Ishikawa (cell line): ENCODE measurements around the gene DPP8.

Experiments
- CEBPB ChIP-seq: IDR thresholded peaks from 2 replicates; pipeline ENCODE4 v1.6.1; 2012
- CREB1 ChIP-seq: IDR thresholded peaks from 2 replicates; pipeline ENCODE4 v1.6.1; 2012; ENCODE audit warnings: low read depth
- EGR1 ChIP-seq: IDR thresholded peaks from 2 replicates; pipeline ENCODE4 v1.6.1; 2012
- EP300 ChIP-seq: IDR thresholded peaks from 2 replicates; pipeline ENCODE4 v1.6.1; 2012; ENCODE audit warnings: borderline replicate concordance
- FOXM1 ChIP-seq: IDR thresholded peaks from 2 replicates; pipeline ENCODE4 v1.6.1; 2012; ENCODE audit warnings: low read depth, borderline replicate concordance
- MAX ChIP-seq: IDR thresholded peaks from 2 replicates; pipeline ENCODE4 v1.6.1; 2012
- NFIC ChIP-seq: IDR thresholded peaks from 2 replicates; pipeline ENCODE4 v1.6.1; 2012
- RAD21 ChIP-seq: IDR thresholded peaks from 2 replicates; pipeline ENCODE4 v1.6.1; 2012; ENCODE audit warnings: low read depth
- REST ChIP-seq: IDR thresholded peaks from 2 replicates; pipeline ENCODE4 v1.6.1; 2012; ENCODE audit warnings: low read depth, mild to moderate bottlenecking
- TAF1 ChIP-seq: IDR thresholded peaks from 2 replicates; pipeline ENCODE4 v1.6.1; 2012; ENCODE audit warnings: low read depth, mild to moderate bottlenecking
- TCF12 ChIP-seq: IDR thresholded peaks from 2 replicates; pipeline ENCODE4 v1.6.1; 2012; ENCODE audit warnings: low read depth
- TEAD4 ChIP-seq: IDR thresholded peaks from 2 replicates; pipeline ENCODE4 v1.6.1; 2012
- USF1 ChIP-seq: IDR thresholded peaks from 2 replicates; pipeline ENCODE4 v1.6.1; 2012
- YY1 ChIP-seq: IDR thresholded peaks from 2 replicates; pipeline ENCODE4 v1.6.1; 2012; ENCODE audit warnings: low read depth
- ZBTB7A ChIP-seq: IDR thresholded peaks from 2 replicates; pipeline ENCODE4 v1.6.1; 2012; ENCODE audit warnings: low read depth

Gene DPP8

GRCh38 chr15:65450556-65450955 lies 66.9 kb downstream of the DPP8 start:
- TF ChIP-seq MAX: no peak
- no peak for TF ChIP-seq ZBTB7A
- no peak for TF ChIP-seq CEBPB
- TF ChIP-seq EP300: no peak
- no peak for TF ChIP-seq EGR1
- TF ChIP-seq USF1: no peak
- TF ChIP-seq CREB1: no peak
- no peak for TF ChIP-seq TAF1
- no peak for TF ChIP-seq FOXM1
- TF ChIP-seq REST: no peak
- TF ChIP-seq NFIC: no peak
- no peak for TF ChIP-seq RAD21
- TF ChIP-seq YY1: no peak
- TF ChIP-seq TCF12: no peak
- no peak for TF ChIP-seq TEAD4

GRCh38 chr15:65447145-65447544 lies 70.3 kb downstream of the DPP8 start:
- TF ChIP-seq YY1 (no peak), TEAD4 (no peak), EP300 (no peak), USF1 (no peak), CEBPB (no peak), ZBTB7A (no peak), RAD21 (no peak), NFIC (no peak), CREB1 (no peak), TAF1 (no peak), EGR1 (no peak), MAX (no peak), REST (no peak), FOXM1 (no peak), TCF12 (no peak)

- no peak for TF ChIP-seq CREB1
- TF ChIP-seq EGR1: no peak
- TF ChIP-seq RAD21: no peak
- TF ChIP-seq NFIC: no peak
- TF ChIP-seq EP300: no peak
These were observed 83.3 kb downstream of the DPP8 start for GRCh38 chr15:65434201-65434600.

- no peak for TF ChIP-seq YY1
- TF ChIP-seq FOXM1: no peak
- TF ChIP-seq ZBTB7A: no peak
- no peak for TF ChIP-seq MAX
- no peak for TF ChIP-seq TAF1
- no peak for TF ChIP-seq EGR1
- TF ChIP-seq USF1: no peak
- no peak for TF ChIP-seq CREB1
- no peak for TF ChIP-seq CEBPB
- TF ChIP-seq RAD21: no peak
- no peak for TF ChIP-seq TCF12
- no peak for TF ChIP-seq TEAD4
- no peak for TF ChIP-seq NFIC
- TF ChIP-seq REST: no peak
- TF ChIP-seq EP300: no peak
These were observed 85.8 kb downstream of the DPP8 start for GRCh38 chr15:65431731-65432130.
